HG03066 (cell line): Measurements from ENCODE around the gene PGAP6.
A peak's percentile ranks its signal among the peaks of the same experiment; 100 is the strongest.
"Not testable (repeated sequence)": the region's sequence is repeated elsewhere in the genome, so short reads cannot be mapped to it uniquely, and the experiment has no call there.

Experiments used
- ATAC-seq: cut with Tn5 transposase; IDR thresholded peaks from one replicate; pipeline ENCODE4 v1.9.1; 2021; ENCODE audit warnings: low read depth; ENCODE audit not compliant: unreplicated experiment

The PGAP6 gene, protein sequence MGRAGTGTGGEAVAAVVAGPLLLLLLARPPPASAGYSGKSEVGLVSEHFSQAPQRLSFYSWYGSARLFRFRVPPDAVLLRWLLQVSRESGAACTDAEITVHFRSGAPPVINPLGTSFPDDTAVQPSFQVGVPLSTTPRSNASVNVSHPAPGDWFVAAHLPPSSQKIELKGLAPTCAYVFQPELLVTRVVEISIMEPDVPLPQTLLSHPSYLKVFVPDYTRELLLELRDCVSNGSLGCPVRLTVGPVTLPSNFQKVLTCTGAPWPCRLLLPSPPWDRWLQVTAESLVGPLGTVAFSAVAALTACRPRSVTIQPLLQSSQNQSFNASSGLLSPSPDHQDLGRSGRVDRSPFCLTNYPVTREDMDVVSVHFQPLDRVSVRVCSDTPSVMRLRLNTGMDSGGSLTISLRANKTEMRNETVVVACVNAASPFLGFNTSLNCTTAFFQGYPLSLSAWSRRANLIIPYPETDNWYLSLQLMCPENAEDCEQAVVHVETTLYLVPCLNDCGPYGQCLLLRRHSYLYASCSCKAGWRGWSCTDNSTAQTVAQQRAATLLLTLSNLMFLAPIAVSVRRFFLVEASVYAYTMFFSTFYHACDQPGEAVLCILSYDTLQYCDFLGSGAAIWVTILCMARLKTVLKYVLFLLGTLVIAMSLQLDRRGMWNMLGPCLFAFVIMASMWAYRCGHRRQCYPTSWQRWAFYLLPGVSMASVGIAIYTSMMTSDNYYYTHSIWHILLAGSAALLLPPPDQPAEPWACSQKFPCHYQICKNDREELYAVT

GRCh38 chr16:381789-382717 lies at the start of gene PGAP6:
Gene PGAP6, minus strand, starts transcription at chr16:381978. Its CDS starts 157 bp downstream, at chr16:381821.
- ATAC-seq, result peak; percentile 52

- ATAC-seq, result no peak
Observed at GRCh38 chr16:430904-431303, 49.1 kb upstream of the PGAP6 start.

DNA sequence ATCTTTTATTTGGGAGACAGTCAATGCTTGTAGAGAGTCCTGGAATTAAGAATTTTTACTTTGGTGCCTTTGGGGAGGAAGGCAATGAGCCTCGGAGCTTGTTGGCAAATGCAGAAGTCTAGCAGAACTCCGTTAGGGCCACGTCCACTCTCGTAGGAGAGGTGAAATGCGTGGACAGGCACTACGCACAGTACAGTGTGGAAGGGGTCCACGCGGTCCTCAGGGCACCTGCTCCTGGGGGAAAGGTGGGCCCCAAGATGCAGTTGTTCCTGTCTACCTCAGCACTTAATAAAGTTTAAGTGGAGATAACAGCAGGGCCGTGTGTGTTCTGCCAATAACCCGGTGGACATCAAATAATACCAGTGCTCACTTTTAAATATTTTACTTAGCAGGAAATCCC lies 45.5 kb upstream of the PGAP6 start:
- no peak for ATAC-seq

- ATAC-seq, result no peak
Observed at GRCh38 chr16:426906-427249, 45.1 kb upstream of the PGAP6 start.

- peak; percentile 26 for ATAC-seq
Observed at GRCh38 chr16:426115-426905, 44.5 kb upstream of the PGAP6 start.

- peak; percentile 34 for ATAC-seq
Observed at GRCh38 chr16:425740-426114, 43.9 kb upstream of the PGAP6 start.

DNA sequence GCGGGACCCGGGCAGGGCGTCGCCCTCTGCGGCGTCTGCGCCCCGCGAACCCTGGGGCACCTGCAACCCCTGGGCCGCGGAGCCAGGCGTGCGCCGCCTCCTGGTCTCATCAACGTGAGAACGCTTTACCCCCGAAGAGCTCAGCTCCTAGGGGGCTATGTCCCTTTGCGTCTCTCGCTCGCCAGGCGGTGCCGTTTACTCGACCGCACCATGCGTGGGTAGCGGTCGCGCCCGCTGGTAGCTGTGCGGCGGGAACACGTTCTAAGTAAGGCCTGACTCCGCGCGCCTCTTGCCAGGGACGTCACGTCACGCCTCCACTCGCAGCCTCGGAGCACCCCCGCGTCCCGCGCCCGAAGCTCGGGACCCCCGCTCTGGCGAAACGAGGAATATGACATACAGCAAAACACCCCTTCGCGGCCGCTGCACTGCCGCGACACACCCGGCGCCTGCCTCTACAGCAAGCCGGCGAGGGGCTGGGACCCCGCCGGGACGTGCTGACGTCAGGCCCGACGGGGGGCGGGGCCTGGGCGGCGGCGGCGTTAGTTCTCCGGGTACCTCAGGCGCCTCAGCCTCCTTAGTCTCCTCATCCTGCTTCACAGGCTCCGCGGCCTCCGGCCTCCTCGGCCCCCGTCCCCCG lies 43.4 kb upstream of the PGAP6 start, which contains the start of gene RAB11FIP3:
Gene RAB11FIP3, plus strand, starts transcription at position 568 of the 637 bp plus-strand sequence. CDS start 358 bp downstream, outside the sequence.
- peak; percentile 83 for ATAC-seq

- ATAC-seq, result no peak
Observed at GRCh38 chr16:424623-425081, 42.9 kb upstream of the PGAP6 start.

GRCh38 chr16:424033-424622 lies 42.4 kb upstream of the PGAP6 start:
- no peak for ATAC-seq

GRCh38 chr16:422179-422578 lies 40.4 kb upstream of the PGAP6 start:
- ATAC-seq, result not testable (repeated sequence)

DNA sequence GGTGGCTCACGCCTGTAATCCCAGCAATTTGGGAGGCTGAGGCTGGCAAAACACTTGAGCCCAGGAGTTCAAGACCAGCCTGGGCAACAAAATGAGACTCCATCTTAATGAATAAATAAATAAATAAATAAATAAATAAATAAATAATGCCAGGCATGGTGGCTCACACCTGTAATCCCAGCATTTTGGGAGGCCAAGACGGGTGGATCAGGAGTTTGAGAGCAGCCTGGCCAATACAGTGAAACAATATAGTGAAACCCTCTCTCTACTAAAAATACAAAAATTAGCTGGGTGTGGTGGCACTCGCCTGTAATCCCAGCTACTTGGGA lies 33.4 kb upstream of the PGAP6 start:
- ATAC-seq, result not testable (repeated sequence)

- ATAC-seq, result no peak
Observed at GRCh38 chr16:414395-415169, 32.8 kb upstream of the PGAP6 start.

- no peak for ATAC-seq
Observed at GRCh38 chr16:411576-412265, 29.9 kb upstream of the PGAP6 start.

DNA sequence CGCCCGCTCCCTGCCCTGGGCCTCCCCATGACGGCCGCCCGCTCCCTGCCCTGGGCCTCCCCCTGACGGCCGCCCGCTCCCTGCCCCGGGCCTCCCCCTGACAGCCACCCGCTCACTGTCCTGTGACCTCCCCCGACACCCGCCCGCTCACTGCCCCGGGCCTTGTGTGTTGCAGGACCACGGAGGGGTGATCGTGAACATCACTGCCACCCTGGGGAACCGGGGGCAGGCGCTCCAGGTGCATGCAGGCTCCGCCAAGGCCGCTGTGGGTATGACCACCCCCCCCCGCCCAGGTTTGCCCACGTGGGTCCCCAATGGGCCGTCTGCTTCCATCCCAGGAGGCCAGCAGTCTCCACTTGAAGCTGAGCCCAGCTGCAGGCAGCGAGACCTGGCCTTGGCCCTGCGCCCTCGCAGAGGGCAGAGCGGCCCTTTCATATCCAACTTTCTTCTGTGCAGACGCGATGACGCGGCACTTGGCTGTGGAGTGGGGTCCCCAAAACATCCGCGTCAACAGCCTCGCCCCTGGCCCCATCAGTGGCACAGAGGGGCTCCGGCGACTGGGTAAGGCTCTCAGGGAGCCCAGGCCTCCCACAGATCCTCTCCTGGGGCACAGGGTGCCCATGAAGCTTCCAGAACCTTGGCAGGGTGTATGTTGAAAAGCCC lies 28.9 kb upstream of the PGAP6 start:
- no peak for ATAC-seq

DNA sequence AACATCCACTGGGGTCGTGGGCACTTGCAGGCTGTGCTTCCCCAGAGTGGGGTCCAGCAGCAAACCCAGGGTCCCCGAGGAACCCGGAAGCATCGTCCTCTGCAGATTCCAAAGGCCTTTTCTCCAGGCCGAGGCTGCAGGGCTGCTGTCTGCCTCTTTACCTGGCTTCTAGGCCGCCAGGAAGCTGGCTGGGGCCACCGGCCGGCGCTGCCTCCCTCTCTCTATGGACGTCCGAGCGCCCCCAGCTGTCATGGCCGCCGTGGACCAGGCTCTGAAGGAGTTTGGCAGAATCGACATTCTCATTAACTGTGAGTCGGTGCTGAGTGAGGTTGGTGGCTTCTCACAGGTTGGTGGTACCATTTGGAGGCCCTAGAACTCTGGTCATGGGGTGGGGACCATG lies 25.5 kb upstream of the PGAP6 start:
- no peak for ATAC-seq

GRCh38 chr16:405548-406506 lies 24.0 kb upstream of the PGAP6 start:
- no peak for ATAC-seq
